ENCODE measurements around the gene DBF4B. TPM values are rescaled to one million over a fixed set of nuclear protein-coding genes. Genes with fewer than 3 reads are reported as not detected.

DBF4B gene
- total RNA-seq, 1 experiment from 2014 or later: 6.4 TPM

- no peak for DNase-seq (ENCODE audit: low read depth)
These were observed 52.2 kb downstream of the DBF4B start for GRCh38 chr17:44760474-44761308.

GRCh38 chr17:44761932-44762810, 53.7 kb downstream of the DBF4B start:
- no peak for DNase-seq (ENCODE audit: low read depth)

GRCh38 chr17:44763170-44763569, 54.7 kb downstream of the DBF4B start:
- no peak for DNase-seq (ENCODE audit: low read depth)

- no peak for DNase-seq (ENCODE audit: low read depth)
These were observed 57.5 kb downstream of the DBF4B start for GRCh38 chr17:44765965-44766364.

GRCh38 chr17:44766409-44767038, 58.1 kb downstream of the DBF4B start:
- no peak for DNase-seq (ENCODE audit: low read depth)

GRCh38 chr17:44767493-44767892, 59.0 kb downstream of the DBF4B start:
- DNase-seq (ENCODE audit: low read depth): no peak

GRCh38 chr17:44768505-44769142, 60.2 kb downstream of the DBF4B start:
- no peak for DNase-seq (ENCODE audit: low read depth)

- DNase-seq (ENCODE audit: low read depth): no peak
These were observed 60.8 kb downstream of the DBF4B start for GRCh38 chr17:44769230-44769629.

- no peak for DNase-seq (ENCODE audit: low read depth)
These were observed 61.2 kb downstream of the DBF4B start for GRCh38 chr17:44769647-44770084.

- no peak for DNase-seq (ENCODE audit: low read depth)
These were observed 61.9 kb downstream of the DBF4B start for GRCh38 chr17:44770166-44770925.

GRCh38 chr17:44772308-44773045, 64.0 kb downstream of the DBF4B start:
- no peak for DNase-seq (ENCODE audit: low read depth)

- no peak for DNase-seq (ENCODE audit: low read depth)
These were observed 64.7 kb downstream of the DBF4B start for GRCh38 chr17:44773140-44773539.

GRCh38 chr17:44774271-44775135, 66.0 kb downstream of the DBF4B start:
- DNase-seq (ENCODE audit: low read depth): peak; percentile 68

GRCh38 chr17:44775136-44775837, 66.8 kb downstream of the DBF4B start:
- DNase-seq (ENCODE audit: low read depth): peak; percentile 95

GRCh38 chr17:44775838-44776621, 67.6 kb downstream of the DBF4B start:
- no peak for DNase-seq (ENCODE audit: low read depth)

- DNase-seq (ENCODE audit: low read depth): no peak
These were observed 68.3 kb downstream of the DBF4B start for GRCh38 chr17:44776628-44777393.
